IPS DF 6.9 (cell line): ENCODE results near the gene OPALIN.

Experiments
- DNase-seq: peaks from one replicate; pipeline ENCODE4 v3.0.0-alpha.2; 2013; ENCODE audit warnings: low read depth, low spot score
- H3K27ac ChIP-seq: one replicate; pipeline ENCODE4 v1.5.1; 2013; ENCODE audit warnings: low read length, control low read depth
- H3K27me3 ChIP-seq: 2 replicates; pipeline ENCODE4 v1.6.1; 2013; ENCODE audit warnings: mild to moderate bottlenecking, low read length; ENCODE audit not compliant: control insufficient read depth, insufficient read depth
- H3K36me3 ChIP-seq: 2 replicates; pipeline ENCODE4 v1.6.1; 2013; ENCODE audit warnings: low read length; ENCODE audit not compliant: control insufficient read depth, insufficient read depth
- H3K4me1 ChIP-seq: 2 replicates; pipeline ENCODE4 v1.6.1; 2013; ENCODE audit warnings: low read length; ENCODE audit not compliant: control insufficient read depth, insufficient read depth
- H3K4me3 ChIP-seq: 2 replicates; pipeline ENCODE4 v1.5.1; 2013; ENCODE audit warnings: mild to moderate bottlenecking, low read length
- H3K9me3 ChIP-seq: 2 replicates; pipeline ENCODE4 v1.6.1; 2013; ENCODE audit warnings: low read length, inconsistent platforms; ENCODE audit not compliant: control insufficient read depth, insufficient read depth
- WGBS: extraction: QIAGEN DNeasy Blood & Tissue Kit; methylation state at CpG from one replicate; pipeline ENCODE4 v1.1.7; 2013; ENCODE audit warnings: mixed read lengths, missing lambda C conversion rate; ENCODE audit not compliant: insufficient read length, insufficient coverage; 5-methylcytosine and 5-hydroxymethylcytosine counted together

The OPALIN gene

GRCh38 chr10:96301616-96302015 is 57.2 kb downstream of the OPALIN start:
- DNase-seq: no peak
- no peaks in the 10 kb centered on the region for H3K27me3 ChIP-seq
- H3K4me1 ChIP-seq: no peaks in the 10 kb centered on the region
- no CpG with 5 or more reads among the region's 1 CpG for WGBS
- no peaks in the 10 kb centered on the region for H3K36me3 ChIP-seq
- H3K4me3 ChIP-seq: no peak overlapping the region
- H3K9me3 ChIP-seq: no peaks in the 10 kb centered on the region
- H3K27ac ChIP-seq: no peak overlapping the region

DNA sequence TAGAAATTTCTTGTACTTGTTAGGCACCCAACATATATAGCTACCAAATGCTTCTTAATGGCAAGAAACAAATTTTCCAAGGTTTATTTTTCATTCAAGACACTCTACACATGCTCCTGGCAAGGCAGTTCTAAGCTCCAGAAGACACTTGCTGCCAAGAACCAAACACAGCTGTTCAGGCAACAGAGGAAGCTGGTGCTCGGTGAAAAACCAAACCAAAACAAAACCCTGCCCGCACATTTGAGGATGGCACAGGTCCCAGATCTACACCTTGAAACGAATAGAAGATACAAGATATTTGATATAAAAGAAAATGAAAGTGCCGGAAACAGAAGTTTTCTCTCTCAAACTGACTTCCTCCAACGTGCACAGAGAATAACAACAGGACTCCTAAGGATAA is 59.4 kb downstream of the OPALIN start:
- no peaks in the 10 kb centered on the region for H3K36me3 ChIP-seq
- no peaks in the 10 kb centered on the region for H3K4me1 ChIP-seq
- H3K27me3 ChIP-seq: no peaks in the 10 kb centered on the region
- DNase-seq: no peak
- H3K9me3 ChIP-seq: no peaks in the 10 kb centered on the region
- no CpG with 5 or more reads among the region's 5 CpGs for WGBS
- H3K4me3 ChIP-seq: no peak overlapping the region
- H3K27ac ChIP-seq: no peak overlapping the region

DNA sequence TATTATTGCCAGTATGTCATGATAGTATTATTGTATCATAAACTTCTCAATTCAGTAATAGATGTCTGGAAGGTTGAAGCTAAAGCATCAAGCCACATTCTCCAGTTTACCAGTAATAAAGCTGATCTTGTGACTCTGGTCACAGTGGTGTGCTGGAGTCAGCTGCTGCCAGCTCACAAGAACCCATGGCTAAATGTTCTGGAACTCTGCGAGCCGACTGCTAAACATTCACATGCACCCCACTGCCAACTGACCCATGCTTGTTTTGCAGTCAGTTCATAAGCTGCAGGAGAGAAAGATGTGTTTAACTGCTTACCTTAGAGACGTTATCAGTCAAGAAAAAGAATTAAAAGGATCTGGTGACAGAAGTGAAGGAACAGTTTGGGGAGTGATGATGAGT is 60.4 kb downstream of the OPALIN start:
- H3K4me3 ChIP-seq: no peak overlapping the region
- H3K27ac ChIP-seq: no peak overlapping the region
- DNase-seq: no peak
- H3K27me3 ChIP-seq: no peaks in the 10 kb centered on the region
- WGBS: no CpG with 5 or more reads among the region's 3 CpGs
- no peaks in the 10 kb centered on the region for H3K9me3 ChIP-seq
- H3K4me1 ChIP-seq: peaks cover 2% of the 10 kb centered on the region; the same call in 1 of the 2 replicates
- no peaks in the 10 kb centered on the region for H3K36me3 ChIP-seq

DNA sequence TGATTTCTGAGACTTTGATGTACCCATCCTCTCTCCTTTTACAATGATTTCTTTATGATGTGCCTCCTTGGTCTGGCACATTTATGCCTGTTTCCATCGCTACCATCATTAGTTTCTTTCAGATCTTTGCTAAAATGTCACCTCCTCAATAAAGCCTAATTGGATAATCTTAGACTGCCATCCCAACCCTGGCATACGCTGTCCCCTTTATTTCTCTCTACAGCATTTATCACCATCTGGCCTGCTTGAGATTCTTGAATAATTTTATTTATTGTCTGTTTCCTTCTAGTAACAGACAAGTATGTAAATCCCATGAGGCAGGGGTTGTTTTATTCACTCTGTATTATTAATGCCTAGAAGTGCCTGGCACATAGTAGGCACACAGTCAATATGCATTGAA is 61.3 kb downstream of the OPALIN start:
- H3K9me3 ChIP-seq: no peaks in the 10 kb centered on the region
- no peaks in the 10 kb centered on the region for H3K27me3 ChIP-seq
- H3K27ac ChIP-seq: no peak overlapping the region
- no peak overlapping the region for H3K4me3 ChIP-seq
- H3K36me3 ChIP-seq: no peaks in the 10 kb centered on the region
- no peak for DNase-seq
- H3K4me1 ChIP-seq: peaks cover 2% of the 10 kb centered on the region; the same call in 1 of the 2 replicates
- WGBS: no CpG with 5 or more reads among the region's 2 CpGs

GRCh38 chr10:96295475-96295874 is 63.3 kb downstream of the OPALIN start:
- Histone ChIP-seq H3K27ac (no peak overlapping the region), H3K36me3 (no peaks in the 10 kb centered on the region), H3K4me1 (peaks cover 2% of the 10 kb centered on the region; the same call in 1 of the 2 replicates), H3K9me3 (no peaks in the 10 kb centered on the region), H3K27me3 (no peaks in the 10 kb centered on the region), H3K4me3 (no peak overlapping the region)
- no CpG with 5 or more reads among the region's 4 CpGs for WGBS
- no peak for DNase-seq
